Upper lobe of left lung (tissue), 6 donors: ENCODE results near the gene GJD4. TPM values are rescaled to one million over a fixed set of nuclear protein-coding genes. Genes with fewer than 3 reads are reported as not detected.

Experiments
- ATAC-seq, 2 donors: fragments of 200-7000 bp; cut with Tn5 transposase; one replicate each; pipeline ENCODE4 v1.9.1; 2022; ENCODE audit warnings: mild to moderate bottlenecking in 2 of 2, moderate library complexity in 2 of 2; ENCODE audit not compliant: low FRiP score in 2 of 2
- DNase-seq, 2 donors: peaks; one replicate each; pipeline ENCODE4 v3.0.0-alpha.2; 2019 to 2020
- H3K27ac ChIP-seq, 4 donors: fragments of 200-600 bp; sonication (generic); one replicate each; pipeline ENCODE4 v1.5.1; 2016 to 2019
- H3K27me3 ChIP-seq, 4 donors: fragments of 200-600 bp; sonication (generic); one replicate each; pipeline ENCODE4 v1.5.1; 2017 to 2019
- H3K36me3 ChIP-seq, 4 donors: fragments of 200-600 bp; sonication (generic); one replicate each; pipeline ENCODE4 v1.5.1; 2016 to 2019
- H3K4me1 ChIP-seq, 4 donors: fragments of 200-600 bp; sonication (generic); one replicate each; pipeline ENCODE4 v1.5.1; 2018 to 2019
- H3K4me3 ChIP-seq, 4 donors: fragments of 200-600 bp; sonication (generic); one replicate each; pipeline ENCODE4 v1.5.1; 2017 to 2019; ENCODE audit warnings: mild to moderate bottlenecking in 2 of 4, moderate library complexity in 1 of 4
- H3K9me3 ChIP-seq, 4 donors: fragments of 200-600 bp; sonication (generic); one replicate each; pipeline ENCODE4 v1.5.1; 2018 to 2019
- CTCF ChIP-seq, 6 experiments: fragments of 450-650 bp in 4 of 6; fragments of 200-600 bp in 2 of 6; sonication (generic) in 2 of 6; IDR thresholded peaks; one replicate each; pipeline ENCODE4 v1.5.1; 2016 to 2019; ENCODE audit warnings: antibody characterized with exemption in 6 of 6
- EP300 ChIP-seq, 4 donors: sonication (generic); formaldehyde crosslinking; IDR thresholded peaks; one replicate each; pipeline ENCODE4 v1.5.1; 2017; ENCODE audit warnings: antibody characterized with exemption in 4 of 4, control low read depth in 2 of 4
- POLR2A ChIP-seq, 4 donors: fragments of 450-650 bp; IDR thresholded peaks; one replicate each; pipeline ENCODE4 v1.5.1; 2016 to 2017; ENCODE audit warnings: antibody characterized with exemption in 4 of 4, mild to moderate bottlenecking in 2 of 4
- POLR2AphosphoS5 ChIP-seq, 2 donors: sonication (generic); formaldehyde crosslinking; IDR thresholded peaks; one replicate each; pipeline ENCODE4 v1.5.1; 2017; ENCODE audit warnings: antibody characterized with exemption in 2 of 2
- WGBS, 2 donors: methylation state at CpG; one replicate each; pipeline ENCODE4 v1.1.5; 2017 to 2018; 5-methylcytosine and 5-hydroxymethylcytosine counted together
- total RNA-seq, 6 donors: library from RNA; depleted of rRNA in 4 of 6; stranded (reverse); fragments of >200 nt in 4 of 6; gene quantifications; one replicate each; pipeline versions ENCODE4 v1.1.0 to v1.2.1, GENCODE V29; 2016 to 2021
- donor health status: DM: no; HTN: no; CAD: no; lungs with moderate emphysema.
- donor health status: DM: no; HTN: yes; CAD: no; lungs with severe emphysema.

The GJD4 gene
- total RNA-seq, 6 donors from 2014 or later, result not detected

GRCh38 chr10:35579726-35580422, 25.3 kb upstream of the GJD4 start:
- H3K27ac ChIP-seq, result no peak overlapping the region
- no peaks in the 10 kb centered on the region for H3K27me3 ChIP-seq
- ATAC-seq, result no peak
- H3K4me1 ChIP-seq, result no peaks in the 10 kb centered on the region
- peaks cover 0 to 4% (median 0%) of the 10 kb centered on the region in 4 donors for H3K9me3 ChIP-seq
- 64 to 65% methylated on average over 12 of the region's 12 CpGs for WGBS, 2 donors
- H3K4me3 ChIP-seq, result no peak overlapping the region
- no peak for TF ChIP-seq POLR2AphosphoS5 (IDR thresholded peaks at IDR 0.05)
- TF ChIP-seq POLR2A (IDR thresholded peaks at IDR 0.05), result no peak
- no peak for TF ChIP-seq CTCF (IDR thresholded peaks at IDR 0.05)
- no peak for TF ChIP-seq EP300 (IDR thresholded peaks at IDR 0.05)
- no peak for DNase-seq
- peaks cover 0 to 7% (median 2%) of the 10 kb centered on the region in 4 donors for H3K36me3 ChIP-seq

DNA sequence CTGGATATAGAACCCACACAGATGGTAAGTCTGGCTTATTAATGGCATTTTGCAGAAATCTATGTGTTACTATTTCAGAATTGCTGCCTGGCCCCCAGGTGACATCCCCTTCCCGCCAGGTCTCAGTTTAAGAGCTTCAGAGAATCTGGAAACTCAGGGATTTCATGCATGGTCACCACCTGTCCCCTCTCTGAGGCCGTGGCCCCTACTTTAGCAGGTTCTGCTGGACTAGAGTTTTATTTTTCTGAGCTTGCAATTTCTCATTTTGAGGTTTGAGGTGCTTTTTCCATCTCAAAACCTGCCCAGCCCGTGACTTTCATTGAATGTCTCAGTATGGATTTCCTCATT, 24.7 kb upstream of the GJD4 start:
- H3K4me1 ChIP-seq, result no peaks in the 10 kb centered on the region
- WGBS, 2 donors, result 75 to 84% methylated on average over 3 of the region's 3 CpGs
- H3K9me3 ChIP-seq, result peaks cover 0 to 4% (median 0%) of the 10 kb centered on the region in 4 donors
- ATAC-seq, result no peak
- H3K4me3 ChIP-seq, result no peak overlapping the region
- H3K27me3 ChIP-seq, result no peaks in the 10 kb centered on the region
- H3K27ac ChIP-seq, result no peak overlapping the region
- DNase-seq, result no peak
- H3K36me3 ChIP-seq, result peaks cover 0 to 1% (median 0%) of the 10 kb centered on the region in 4 donors
- no peak for TF ChIP-seq CTCF (IDR thresholded peaks at IDR 0.05)
- TF ChIP-seq EP300 (IDR thresholded peaks at IDR 0.05), result no peak
- TF ChIP-seq POLR2A (IDR thresholded peaks at IDR 0.05), result no peak
- TF ChIP-seq POLR2AphosphoS5 (IDR thresholded peaks at IDR 0.05), result no peak

- no peak overlapping the region for H3K27ac ChIP-seq
- no peak for TF ChIP-seq CTCF (IDR thresholded peaks at IDR 0.05)
- TF ChIP-seq POLR2A (IDR thresholded peaks at IDR 0.05), result no peak
- no peak for TF ChIP-seq POLR2AphosphoS5 (IDR thresholded peaks at IDR 0.05)
- no peak for TF ChIP-seq EP300 (IDR thresholded peaks at IDR 0.05)
- DNase-seq (no peak), ATAC-seq (no peak)
- H3K9me3 ChIP-seq, result peaks cover 0 to 4% (median 0%) of the 10 kb centered on the region in 4 donors
- no peaks in the 10 kb centered on the region for H3K27me3 ChIP-seq
- no peak overlapping the region for H3K4me3 ChIP-seq
- no peaks in the 10 kb centered on the region for H3K4me1 ChIP-seq
- WGBS, 2 donors, result 91 to 93% methylated on average over 6 of the region's 6 CpGs
- H3K36me3 ChIP-seq, result no peaks in the 10 kb centered on the region
Measured at GRCh38 chr10:35581655-35582054, 23.5 kb upstream of the GJD4 start.

DNA sequence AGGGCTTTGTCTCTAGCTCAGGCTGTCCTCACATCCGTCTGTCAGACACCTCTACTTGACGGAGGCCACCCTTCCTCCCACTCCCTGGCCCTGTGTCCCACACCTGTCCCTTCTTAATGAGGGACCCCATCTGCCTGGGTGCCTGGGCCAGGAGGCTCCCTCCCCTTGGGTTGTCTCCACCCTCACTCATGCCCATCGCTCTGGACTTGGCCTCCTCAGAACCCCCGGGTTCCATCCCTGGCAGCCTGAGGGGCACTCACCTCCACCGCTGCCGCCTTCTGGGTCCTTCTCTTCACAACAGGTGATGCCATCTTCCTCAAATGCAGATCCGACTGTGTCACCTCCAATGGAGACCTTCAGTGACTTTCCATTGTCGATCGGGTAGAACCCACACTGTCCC, 20.2 kb upstream of the GJD4 start:
- TF ChIP-seq POLR2A (IDR thresholded peaks at IDR 0.05) (no peak), CTCF (IDR thresholded peaks at IDR 0.05) (no peak), POLR2AphosphoS5 (IDR thresholded peaks at IDR 0.05) (no peak), EP300 (IDR thresholded peaks at IDR 0.05) (no peak)
- ATAC-seq (no peak), DNase-seq (no peak)
- Histone ChIP-seq H3K27ac (no peak overlapping the region), H3K4me1 (no peaks in the 10 kb centered on the region), H3K9me3 (no peaks in the 10 kb centered on the region), H3K27me3 (no peaks in the 10 kb centered on the region), H3K4me3 (no peak overlapping the region), H3K36me3 (no peaks in the 10 kb centered on the region)
- 96 to 97% methylated on average over 9 of the region's 9 CpGs for WGBS, 2 donors

- H3K36me3 ChIP-seq, result no peaks in the 10 kb centered on the region
- H3K4me1 ChIP-seq, result no peaks in the 10 kb centered on the region
- no peak for DNase-seq
- H3K27me3 ChIP-seq, result no peaks in the 10 kb centered on the region
- H3K27ac ChIP-seq, result no peak overlapping the region
- 93 to 95% methylated on average over 10 to 11 of the region's 11 CpGs for WGBS, 2 donors
- H3K9me3 ChIP-seq, result peaks cover 0 to under 1% (median 0%) of the 10 kb centered on the region in 4 donors
- TF ChIP-seq POLR2AphosphoS5 (IDR thresholded peaks at IDR 0.05), result no peak
- no peak for TF ChIP-seq POLR2A (IDR thresholded peaks at IDR 0.05)
- TF ChIP-seq CTCF (IDR thresholded peaks at IDR 0.05), result no peak
- TF ChIP-seq EP300 (IDR thresholded peaks at IDR 0.05), result no peak
- ATAC-seq, result no peak
- no peak overlapping the region for H3K4me3 ChIP-seq
Measured at GRCh38 chr10:35585356-35585755, 19.8 kb upstream of the GJD4 start.
